ENCODE data around the gene GPBP1.

GPBP1 gene

DNA sequence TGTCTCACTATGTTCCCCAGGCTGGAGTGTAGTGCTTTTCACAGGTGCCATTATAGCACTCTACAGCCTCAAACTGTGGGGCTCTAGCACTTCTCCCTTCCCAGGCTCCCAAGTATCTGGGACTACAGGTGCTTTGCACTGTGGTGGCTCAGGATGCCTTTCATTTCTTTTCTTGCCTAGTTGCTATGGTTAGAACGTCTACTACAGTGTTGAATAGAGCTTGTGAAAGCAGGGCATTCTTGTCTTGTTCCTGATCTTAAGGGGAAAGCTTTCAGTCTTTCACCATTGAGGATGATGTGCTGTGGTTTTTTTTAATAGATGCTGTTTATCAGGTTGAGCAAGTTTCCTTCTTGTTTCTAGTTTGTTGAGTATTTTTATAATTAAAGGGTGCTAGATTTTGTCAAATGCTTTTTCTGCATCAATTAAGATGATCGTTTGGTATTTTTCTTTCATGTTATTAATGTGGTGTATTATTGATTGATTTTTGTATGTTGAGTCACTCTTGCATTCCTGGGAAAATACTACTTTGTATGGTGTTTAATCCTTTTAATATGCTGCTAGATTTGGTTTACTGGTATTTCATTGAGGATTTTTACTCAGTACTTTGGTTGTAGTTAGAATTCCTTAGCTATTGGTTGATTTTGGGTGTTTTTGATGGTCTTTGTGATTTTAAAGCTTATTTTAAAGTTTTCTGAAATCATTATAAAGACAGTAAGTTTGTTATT lies 35.6 kb downstream of the GPBP1 start:
- DNase-seq (ENCODE audit: low read depth in 1 of 2, low spot score in 1 of 2), result no peak

DNA sequence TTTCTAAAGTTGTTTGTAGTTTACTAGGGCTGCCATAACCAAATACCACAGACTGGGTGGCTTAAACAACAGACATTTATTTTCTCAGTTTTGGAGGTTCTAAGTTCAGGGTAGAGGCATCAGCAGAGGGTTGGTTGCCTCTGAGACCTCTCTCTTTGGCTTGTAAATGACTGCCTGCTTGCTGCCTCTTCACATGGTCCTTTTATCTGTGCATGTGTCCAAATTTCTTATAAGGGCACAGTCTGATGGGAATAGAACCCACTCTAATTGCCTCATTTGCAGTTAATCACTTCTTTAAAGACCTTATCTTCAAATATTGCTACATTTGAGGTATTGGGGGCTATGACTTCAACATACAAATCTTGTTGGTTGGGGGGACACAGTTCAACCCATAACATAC lies 36.8 kb downstream of the GPBP1 start:
- no peak for DNase-seq (ENCODE audit: low read depth in 1 of 2, low spot score in 1 of 2)

DNA sequence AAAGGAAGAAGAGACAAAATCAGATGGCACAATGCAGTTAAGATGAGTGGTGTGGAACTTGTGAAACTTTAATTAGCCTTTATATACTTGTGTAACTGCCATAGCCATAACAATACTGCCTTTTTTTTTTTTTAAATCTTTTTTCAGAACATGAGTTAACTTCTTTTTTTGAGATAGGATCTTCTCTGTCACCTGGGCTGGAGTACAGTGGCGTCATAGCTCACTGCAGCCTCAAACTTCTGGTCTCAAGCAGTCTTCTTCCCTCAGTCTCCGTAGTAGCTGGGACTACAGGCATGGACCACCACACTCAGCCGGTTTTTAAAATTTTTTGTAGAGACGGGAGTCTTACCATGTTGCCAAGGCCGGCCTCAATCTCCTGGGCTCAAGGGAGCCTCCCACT lies 37.2 kb downstream of the GPBP1 start:
- no peak for DNase-seq (ENCODE audit: low read depth in 1 of 2, low spot score in 1 of 2)

DNA sequence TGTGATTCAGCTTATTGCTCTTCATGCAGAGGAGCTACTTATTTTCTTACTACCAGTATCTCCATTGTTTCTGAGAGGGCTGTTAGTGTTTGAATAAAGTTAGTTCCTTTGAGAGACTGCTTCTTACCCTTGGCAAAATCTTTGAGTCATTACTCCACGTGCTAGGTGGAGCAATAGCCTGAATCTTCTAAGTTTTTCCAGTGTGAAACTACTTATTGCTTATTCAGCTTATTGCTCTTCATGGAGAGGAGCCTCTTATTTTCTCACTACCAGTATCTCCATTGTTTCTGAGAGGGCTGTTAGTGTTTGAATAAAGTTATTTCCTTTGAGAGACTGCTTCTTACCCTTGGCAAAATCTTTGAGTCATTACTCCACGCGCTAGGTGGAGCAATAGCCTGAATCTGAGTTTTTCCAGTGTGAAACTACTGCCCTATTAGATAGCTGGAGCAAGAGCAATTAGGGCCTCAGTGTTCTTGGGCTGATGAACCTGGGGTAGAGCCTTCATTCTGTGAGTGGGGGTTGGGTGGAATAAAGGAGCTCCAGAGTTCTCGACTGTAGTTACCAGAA lies 41.9 kb downstream of the GPBP1 start:
- DNase-seq (ENCODE audit: low read depth in 1 of 2, low spot score in 1 of 2), result no peak

DNA sequence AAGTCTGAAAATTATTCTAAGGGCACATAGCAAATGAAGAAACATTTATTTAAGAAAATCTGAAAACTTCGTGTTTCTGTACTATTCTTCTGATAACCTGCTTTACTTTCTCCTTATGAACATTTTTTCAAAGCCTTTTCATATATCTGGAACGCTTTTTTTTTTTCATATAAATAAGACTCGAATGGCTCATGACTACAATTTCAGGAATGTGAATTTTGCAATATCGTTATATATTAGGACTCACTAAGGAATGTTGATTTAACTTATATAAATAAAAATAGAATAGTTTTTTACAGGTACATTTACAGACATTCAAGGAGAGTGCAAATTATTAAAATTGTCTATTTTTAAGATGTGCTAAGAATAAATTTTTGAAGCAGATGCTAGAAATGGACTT lies 42.9 kb downstream of the GPBP1 start:
- DNase-seq (ENCODE audit: low read depth in 1 of 2, low spot score in 1 of 2), result no peak

DNA sequence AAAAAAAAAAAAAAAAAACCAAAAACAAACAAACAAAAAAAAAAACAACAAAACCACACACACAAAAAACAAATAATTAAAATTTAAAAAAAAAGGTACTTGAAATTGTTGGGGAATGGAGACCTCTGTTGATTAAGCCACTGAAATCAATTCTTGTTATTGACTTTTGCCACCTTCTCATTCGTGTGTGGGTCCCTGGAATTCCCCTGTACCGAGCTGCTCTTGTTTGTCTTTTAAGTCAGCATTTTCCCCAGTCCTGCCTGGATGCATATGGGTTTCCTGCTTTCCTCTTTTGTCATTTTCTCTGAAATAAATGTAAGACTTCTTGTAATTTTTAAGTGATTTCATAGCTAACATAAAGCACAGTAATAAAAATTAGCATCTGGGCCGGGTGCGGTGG lies 45.5 kb downstream of the GPBP1 start:
- DNase-seq (ENCODE audit: low read depth in 1 of 2, low spot score in 1 of 2), result no peak

DNA sequence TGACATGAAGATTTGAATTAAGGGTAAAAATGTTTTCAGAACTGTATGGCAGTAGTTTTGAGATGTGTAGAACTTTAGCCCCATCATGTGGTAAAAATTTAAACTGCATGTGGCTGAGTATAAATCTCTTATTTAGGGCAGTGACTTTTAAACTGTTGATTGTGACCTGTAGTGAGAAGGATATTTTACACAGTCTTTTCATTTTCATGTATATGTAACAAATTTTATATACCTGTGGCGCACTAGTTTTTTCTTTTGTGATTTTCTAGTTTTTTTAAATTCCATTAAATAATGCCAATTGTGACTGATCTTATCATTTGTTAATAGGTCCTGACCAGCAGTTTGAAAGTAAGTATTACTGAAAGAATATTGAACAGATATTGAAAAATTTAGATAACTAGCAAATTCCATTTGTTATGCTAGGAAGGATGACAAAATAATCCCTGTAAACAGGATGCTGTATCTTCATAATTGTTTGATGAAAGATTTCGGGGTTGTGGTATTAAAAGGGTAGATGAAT lies 47.2 kb downstream of the GPBP1 start:
- no peak for DNase-seq (ENCODE audit: low read depth in 1 of 2, low spot score in 1 of 2)

DNA sequence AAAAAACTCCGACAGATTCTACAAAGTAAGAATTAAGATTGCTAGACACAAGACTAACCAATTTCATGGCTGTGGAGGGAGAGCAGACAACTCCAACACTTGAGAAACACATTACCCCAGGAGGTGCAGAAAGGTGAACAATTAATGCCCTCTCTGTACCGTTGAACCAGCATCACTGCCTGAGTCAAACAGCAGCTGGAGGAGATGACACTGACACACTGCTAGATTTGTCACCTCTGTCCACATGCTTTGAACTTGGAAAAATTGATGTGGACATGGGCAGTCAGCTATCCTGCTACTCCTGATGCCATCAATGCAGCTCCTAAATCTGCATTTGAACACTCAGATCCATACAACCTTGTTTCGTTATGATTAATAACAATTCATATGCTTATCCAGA lies 51.7 kb downstream of the GPBP1 start:
- DNase-seq (ENCODE audit: low read depth in 1 of 2, low spot score in 1 of 2), result no peak

DNA sequence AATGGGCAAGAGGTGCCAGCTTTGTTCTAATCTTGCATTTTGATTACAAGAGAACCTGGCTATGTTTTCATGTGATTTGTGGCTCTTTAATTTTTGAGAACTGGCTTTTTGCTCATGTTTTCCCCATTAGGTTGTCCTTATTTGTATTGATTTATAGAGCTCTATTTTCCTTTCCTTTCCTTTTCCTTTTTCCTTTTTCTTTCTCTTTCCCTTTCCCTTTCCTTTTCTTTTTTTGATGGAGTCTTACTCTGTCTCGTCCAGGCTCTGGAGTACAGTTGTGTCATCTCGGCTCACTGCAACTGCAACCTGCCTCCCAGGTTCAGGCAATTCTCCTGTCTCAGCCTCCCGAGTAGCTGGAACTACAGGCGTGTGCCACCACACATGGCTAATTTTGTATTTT lies 55.5 kb downstream of the GPBP1 start:
- DNase-seq (ENCODE audit: low read depth in 1 of 2, low spot score in 1 of 2), result no peak

DNA sequence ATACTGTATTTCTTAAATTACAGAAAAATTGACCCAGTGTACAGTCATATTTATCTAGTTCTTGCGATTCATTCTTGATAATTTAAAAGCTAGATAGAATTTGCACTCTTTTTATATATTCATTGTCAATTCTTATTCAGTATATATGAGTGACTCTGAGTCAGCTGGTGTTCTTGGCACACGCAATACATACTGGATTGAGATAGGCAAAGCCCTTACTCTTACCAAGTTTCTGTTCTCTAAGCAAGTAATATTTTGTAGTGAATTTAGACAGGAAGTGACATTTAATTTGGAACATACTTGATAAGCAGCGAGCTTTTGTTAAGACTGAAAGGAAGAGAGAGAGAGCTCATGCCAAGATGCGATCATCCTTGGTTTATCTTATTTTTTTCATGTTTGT lies 57.7 kb downstream of the GPBP1 start:
- DNase-seq (ENCODE audit: low read depth in 1 of 2, low spot score in 1 of 2), result no peak

DNA sequence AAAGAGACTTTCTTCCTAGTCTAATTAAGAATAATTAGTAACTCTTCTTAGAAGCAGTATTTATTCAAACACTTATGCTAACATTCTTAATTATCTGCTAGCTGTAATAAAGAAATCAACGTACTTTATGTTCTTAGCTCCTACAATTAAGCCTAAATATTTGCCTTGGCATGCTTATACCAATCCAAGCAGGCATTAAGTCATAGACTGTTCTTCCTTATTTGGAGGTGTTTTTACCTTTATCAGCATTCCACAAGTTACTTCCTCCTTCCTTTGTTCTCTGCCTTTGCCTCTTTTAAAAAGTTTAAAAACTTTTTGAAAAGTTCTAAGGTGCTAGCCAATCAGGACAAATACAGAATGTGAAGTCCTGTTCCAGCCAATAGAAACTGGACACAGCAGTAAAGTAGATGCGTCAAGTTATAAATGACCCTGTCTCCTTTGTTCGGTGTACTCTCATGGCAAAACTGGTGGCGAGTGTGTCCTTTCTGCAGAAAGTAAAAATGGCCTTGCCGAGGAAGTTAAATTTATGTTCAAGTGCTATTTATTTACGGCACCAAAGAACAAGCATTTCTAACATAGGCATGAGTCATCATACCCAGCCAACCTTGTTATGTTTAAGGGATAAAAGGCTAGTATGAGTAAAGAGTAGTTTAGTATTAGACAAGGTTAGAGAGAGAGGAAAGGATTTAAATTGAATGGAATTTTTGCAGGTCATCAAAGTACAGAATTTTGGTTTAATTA lies 58.6 kb downstream of the GPBP1 start:
- DNase-seq (ENCODE audit: low read depth in 1 of 2, low spot score in 1 of 2), result no peak

DNA sequence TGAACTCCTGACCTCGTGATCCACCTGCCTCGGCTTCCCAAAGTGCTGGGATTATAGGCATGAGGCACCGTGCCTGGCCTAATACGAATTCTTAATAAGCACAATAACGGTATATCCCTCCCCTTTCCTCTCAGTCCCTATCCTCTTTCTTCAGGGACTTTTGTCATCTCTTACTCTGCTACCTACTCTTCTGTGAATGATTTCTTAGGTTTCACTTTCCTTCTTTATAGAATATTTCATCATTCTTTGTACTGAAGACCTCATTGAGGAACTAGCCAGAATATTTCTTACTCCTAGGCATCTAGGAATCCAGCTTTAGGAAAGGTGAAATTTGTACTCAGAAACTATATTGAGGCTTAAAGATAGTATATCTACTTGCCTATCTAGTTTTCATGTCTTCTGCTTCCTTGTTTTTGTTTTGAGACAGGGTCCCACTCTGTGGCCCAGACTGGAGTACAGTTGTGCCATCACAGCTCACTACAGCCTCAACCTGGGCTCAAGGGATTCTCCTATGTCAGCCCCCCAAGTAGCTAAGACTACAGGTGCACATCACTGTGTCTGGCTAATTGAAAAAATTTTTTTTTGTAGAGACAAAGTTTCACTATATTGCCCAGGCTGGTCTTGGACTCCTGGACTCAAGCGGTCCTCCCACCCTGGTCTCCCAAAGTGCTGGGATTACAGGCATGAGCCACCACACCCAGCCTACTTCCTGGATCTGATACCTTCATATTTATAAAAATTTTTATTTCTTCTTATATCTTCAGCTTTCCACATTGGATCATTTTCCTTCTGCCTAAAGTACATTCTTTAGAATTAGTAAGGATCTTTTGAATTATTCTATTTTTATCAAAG lies 69.7 kb downstream of the GPBP1 start:
- no peak for DNase-seq (ENCODE audit: low read depth in 1 of 2, low spot score in 1 of 2)

DNA sequence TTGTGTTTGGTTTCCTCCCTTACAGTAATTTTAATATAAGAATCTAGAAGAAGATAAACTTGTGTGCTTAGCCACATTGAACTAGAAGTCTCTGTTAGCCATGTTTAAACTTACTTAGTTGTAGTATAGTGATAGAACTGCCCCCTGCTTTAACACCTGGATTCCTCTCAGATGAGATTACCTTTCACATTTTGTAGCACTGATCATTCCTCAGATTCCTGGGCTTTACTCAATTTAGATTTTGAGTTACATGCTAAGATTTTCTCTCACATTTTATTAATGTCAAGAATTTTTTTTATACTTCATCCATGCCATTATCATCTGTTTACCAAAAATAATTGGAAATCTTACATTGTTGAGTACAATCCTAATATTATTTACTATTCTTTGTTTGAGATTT lies 70.5 kb downstream of the GPBP1 start:
- DNase-seq (ENCODE audit: low read depth in 1 of 2, low spot score in 1 of 2), result no peak

DNA sequence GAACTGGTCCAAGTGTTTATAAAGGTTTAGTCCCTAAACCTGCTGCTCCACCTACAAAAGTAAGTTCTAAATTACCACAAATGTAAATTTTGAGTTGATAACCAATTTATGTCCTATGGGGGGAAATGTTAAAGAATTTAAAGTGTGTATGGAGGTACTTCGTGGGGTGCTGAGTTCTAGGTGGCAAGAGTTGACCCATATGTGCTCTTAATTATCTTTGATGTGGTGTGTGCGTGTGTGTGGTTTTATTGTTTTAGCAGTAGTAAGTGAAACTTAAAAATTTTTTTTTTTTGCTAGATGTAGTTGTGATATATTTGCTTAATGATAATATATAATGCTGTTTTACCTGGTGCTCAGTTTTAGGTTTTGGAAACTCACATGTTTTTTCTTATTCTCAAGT lies 72.6 kb downstream of the GPBP1 start:
- no peak for DNase-seq (ENCODE audit: low read depth in 1 of 2, low spot score in 1 of 2)

DNA sequence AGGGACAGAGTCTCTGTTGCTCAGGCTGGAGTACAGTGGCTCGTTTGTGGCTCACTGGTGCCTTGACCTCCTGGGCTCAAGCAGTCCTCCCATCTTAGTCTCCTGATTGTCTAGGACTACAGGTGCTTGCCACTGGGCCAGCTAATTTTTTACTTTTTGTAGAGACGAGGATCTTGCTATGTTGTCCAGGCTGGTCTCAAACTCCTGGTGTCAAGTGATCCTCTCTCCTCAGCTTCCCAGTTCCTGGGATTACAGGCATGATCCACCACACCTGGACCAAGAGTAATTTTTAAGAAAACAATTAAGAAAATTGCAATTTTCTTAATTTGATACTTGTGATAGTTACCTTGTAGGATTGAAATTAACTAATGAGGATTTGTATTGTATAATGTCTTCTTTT lies 73.9 kb downstream of the GPBP1 start:
- no peak for DNase-seq (ENCODE audit: low read depth in 1 of 2, low spot score in 1 of 2)

DNA sequence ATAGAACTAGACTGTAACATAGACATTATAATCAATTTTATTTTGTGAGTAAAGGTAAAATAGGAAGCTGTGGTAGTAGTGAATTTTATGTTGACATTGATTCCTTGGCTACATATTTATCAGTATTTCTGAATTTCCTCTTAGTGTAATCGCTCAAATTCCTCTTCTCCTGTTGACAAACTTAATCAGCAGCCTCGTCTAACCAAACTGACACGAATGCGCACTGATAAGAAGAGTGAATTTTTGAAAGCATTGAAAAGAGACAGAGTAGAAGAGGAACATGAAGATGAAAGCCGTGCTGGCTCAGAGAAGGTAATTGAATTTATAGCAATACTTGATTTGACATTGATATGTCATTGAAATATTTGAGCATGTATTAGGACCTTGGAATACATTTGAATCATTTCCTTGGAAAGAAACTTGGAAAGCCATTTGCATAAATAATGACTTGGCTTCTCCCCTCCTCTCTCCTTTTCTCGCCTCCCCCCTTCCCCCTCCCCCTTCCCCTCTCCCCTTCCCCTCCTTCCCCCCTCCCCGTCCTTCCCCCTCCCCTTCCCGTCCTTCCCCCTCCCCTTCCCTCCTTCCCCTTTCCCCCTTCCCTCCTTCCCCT lies 75.5 kb downstream of the GPBP1 start:
- no peak for DNase-seq (ENCODE audit: low read depth in 1 of 2, low spot score in 1 of 2)

DNA sequence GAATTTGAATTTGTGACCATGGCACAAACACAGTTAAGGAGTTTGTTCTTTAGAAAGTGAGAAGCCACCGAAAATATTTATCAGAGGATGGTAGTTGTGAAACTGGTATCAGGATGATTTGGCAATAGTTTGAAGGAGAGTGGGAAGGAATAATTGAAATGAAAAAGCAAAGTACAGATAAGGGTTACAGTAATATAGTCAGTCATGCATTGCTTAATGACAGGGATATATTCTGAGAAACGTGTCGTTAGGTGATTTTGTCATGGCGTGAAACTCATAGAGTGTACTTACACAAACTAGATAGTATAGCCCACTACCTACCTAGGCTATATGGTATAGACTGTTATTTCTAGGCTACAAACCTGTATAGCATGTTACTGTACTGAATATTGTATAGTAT lies 84.2 kb downstream of the GPBP1 start:
- no peak for DNase-seq (ENCODE audit: low read depth in 1 of 2, low spot score in 1 of 2)

DNA sequence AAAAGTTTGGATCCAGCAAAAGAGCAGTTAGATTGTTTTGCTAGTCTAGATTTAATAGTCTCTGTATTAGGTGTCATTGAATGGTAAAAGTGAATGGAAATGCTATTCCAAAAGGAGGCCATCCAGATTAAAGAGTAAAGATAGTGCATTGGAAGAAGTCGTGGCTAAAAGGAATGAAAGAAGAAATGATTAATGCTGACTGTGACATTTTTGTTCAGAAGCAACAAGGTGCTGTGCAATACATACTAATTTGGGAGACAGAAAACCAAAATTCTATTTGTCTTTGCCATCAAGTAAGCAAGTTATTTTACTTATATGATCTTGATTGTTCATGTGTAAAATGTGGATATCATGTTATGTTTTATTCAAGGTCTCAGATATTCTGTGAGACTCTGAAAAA lies 85.1 kb downstream of the GPBP1 start:
- no peak for DNase-seq (ENCODE audit: low read depth in 1 of 2, low spot score in 1 of 2)

DNA sequence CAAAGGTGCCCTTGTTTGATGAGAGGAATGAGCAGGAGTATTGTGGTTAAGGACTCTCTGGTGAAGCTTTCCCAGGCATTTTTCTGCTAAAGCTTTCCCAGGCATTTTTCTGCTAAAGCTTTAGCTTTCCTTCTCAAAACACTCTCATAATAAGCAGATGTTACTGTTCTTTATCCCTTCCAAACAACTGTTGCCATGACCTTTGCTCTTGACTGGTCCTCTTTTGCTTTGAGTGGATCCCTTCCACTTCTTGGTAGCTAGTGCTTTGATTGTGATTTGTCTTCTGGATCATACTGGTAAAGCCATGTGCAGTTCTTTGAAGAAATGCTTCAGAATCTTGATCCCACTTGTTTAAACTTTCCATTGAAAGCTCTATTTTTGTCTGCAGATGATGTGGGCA lies 85.8 kb downstream of the GPBP1 start:
- no peak for DNase-seq (ENCODE audit: low read depth in 1 of 2, low spot score in 1 of 2)

DNA sequence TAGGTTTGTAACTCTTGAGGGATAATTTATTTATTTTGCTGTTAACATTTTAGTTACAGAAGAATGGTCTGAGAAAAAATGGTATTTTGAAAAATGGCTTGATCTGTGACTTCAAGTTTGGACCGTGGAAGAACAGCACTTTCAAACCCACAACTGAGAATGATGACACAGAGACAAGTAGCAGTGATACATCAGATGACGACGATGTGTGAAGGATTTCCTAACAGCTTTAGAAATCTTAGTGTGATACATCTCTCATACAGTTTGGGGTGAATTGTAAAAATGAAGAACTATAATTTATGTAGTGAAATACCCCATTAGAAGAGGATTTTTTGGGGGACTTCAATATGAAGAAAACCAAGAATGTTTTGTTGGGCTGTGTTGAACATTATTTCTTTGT lies 88.7 kb downstream of the GPBP1 start:
- DNase-seq (ENCODE audit: low read depth in 1 of 2, low spot score in 1 of 2), result no peak

DNA sequence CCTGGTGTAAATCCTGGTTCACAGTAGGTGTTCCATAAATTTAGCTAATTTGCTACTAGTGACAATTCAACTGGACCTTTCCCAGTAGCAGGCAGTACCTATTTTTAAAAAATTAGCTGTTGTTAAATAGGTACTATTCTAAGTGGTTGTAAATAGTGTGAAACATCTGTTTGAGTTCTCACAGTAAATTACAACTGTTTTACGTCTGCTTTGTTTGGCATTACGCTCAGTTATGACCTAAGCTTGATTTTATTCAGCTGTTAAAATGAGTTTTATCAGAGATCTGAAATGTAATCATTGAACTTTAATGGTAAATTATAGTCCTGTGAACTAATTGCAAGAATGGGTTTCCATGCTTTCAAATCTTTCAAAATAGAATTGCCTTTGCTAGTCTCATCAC lies 93.9 kb downstream of the GPBP1 start:
- no peak for DNase-seq (ENCODE audit: low read depth in 1 of 2, low spot score in 1 of 2)
